GM08714 (cell line): ENCODE results near the gene AOPEP.
"Not testable (repeated sequence)": the region's sequence is repeated elsewhere in the genome, so short reads cannot be mapped to it uniquely, and the experiment has no call there.

ENCODE experiments used
- H3K4me3 ChIP-seq: fragments of 200-500 bp; sonication (Bioruptor generic); 2 replicates; pipeline ENCODE4 v1.5.1; 2014; ENCODE audit warnings: mild to moderate bottlenecking, low read length, inconsistent platforms
- ZNF274 ChIP-seq: IDR thresholded peaks from 2 replicates; pipeline ENCODE4 v1.6.1; 2012; ENCODE audit warnings: mild to moderate bottlenecking, low read depth, low read length

The AOPEP gene

GRCh38 chr9:94837404-94837803 is 110.9 kb downstream of the AOPEP start:
- no peak for TF ChIP-seq ZNF274
- no peak overlapping the region for H3K4me3 ChIP-seq

DNA sequence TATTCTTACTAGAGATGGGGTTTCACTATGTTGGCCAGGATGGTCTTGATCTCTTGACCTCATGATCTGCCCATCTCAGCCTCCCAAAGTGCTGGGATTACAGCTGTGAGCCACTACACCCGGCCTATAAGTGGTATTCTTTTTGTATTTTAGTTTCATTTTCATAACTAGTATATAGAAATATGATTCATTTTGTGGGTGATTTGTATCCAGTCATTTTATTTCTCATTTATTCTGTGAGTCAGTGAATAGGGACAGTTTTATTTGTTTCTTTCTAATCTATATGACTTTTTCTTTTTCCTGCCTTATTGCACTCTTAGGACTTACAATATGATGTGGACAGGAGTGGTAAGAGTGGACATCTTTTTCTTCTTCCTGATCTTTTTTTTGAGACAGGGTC is 112.9 kb downstream of the AOPEP start:
- TF ChIP-seq ZNF274: no peak

GRCh38 chr9:94840738-94841137 is 114.2 kb downstream of the AOPEP start:
- H3K4me3 ChIP-seq: no peak overlapping the region
- TF ChIP-seq ZNF274: no peak

More for the DNA sequence above, 112.9 kb downstream of the AOPEP start:
- H3K4me3 ChIP-seq: no peak overlapping the region

DNA sequence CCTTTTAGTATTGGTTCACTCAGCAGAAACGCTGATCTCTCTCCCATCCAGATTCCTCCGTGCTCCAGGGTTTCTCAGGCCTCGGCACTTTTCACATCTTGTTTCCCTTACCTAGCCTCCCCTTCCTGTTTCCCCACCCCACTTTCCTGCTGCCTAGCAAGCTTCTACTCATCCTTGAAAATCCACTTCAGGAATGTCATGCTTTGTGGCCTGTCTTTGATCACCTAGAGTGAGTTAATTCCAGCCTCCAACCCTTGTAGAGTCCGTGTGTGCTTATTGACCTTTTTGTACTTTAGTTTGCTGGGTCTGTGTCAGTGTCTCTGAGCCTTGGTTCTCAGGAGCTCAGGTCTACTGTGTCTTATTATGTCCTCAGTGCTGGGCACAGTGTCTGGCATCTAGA is 116.6 kb downstream of the AOPEP start:
- no peak overlapping the region for H3K4me3 ChIP-seq
- no peak for TF ChIP-seq ZNF274

DNA sequence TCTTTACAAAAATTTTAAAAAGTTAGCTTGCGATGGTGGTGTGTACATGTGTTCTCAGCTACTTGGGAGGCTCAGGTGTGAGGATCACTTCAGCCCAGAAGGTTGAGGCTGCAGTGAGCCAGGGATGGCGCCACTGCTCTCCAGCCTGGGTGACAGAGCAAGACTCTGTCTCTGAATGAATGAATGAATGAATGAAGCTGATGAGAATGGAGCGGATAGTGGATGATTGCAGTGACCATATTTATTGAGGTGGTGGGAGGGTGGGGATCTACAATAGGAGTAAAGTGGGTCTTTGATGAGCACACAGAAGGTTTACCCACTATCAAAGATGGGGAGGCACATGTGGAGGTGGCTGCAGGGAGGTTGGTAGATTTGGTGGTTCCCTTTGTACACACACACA is 120.2 kb downstream of the AOPEP start:
- no peak overlapping the region for H3K4me3 ChIP-seq
- no peak for TF ChIP-seq ZNF274

GRCh38 chr9:94847486-94847885 is 121.0 kb downstream of the AOPEP start:
- TF ChIP-seq ZNF274: no peak
- no peak overlapping the region for H3K4me3 ChIP-seq

- H3K4me3 ChIP-seq: not testable (repeated sequence)
Measured at GRCh38 chr9:94848791-94849190, 122.3 kb downstream of the AOPEP start.

- TF ChIP-seq ZNF274: no peak
- no peak overlapping the region for H3K4me3 ChIP-seq
Measured at GRCh38 chr9:94850540-94851434, 124.3 kb downstream of the AOPEP start.

DNA sequence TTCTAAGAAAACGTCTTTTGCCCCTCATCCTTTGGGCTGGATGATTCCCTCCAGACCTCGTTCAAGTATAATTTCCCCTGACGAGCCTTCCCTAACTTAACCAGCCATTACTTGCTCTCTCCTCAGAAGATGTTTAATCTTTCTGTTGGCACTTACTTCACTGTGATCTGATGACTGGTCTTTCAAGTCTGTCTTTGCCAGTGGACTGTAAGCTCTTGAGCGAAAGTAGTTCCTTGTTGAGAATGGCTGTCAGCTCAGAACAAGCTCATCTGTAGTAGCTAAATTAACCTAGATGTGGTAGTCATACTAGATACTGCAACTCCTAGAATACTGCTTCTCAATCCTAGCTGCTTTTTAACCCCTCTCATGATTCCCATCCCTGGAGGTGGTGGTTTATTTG is 125.0 kb downstream of the AOPEP start:
- H3K4me3 ChIP-seq: no peak overlapping the region
- no peak for TF ChIP-seq ZNF274

DNA sequence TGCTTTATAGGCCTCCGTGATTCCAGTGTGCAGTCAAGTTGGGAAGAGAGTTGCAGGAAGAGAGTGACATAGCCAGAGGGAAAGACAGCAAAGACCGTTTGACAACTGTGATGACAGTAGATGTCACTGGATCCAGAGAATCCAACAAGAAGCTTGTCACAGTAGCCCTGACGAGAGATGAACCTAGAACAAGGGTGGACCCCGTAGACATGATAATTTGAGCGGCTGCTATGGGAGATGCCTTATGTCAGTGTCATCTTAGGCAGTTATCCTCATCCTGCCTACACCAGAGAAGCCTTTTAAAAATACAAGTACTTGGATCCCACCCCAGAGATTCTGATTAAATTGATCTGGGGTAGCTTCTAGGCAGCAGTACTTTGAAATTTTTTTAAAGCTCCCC is 125.4 kb downstream of the AOPEP start:
- TF ChIP-seq ZNF274: no peak
- H3K4me3 ChIP-seq: no peak overlapping the region

GRCh38 chr9:94852373-94852772 is 125.9 kb downstream of the AOPEP start:
- H3K4me3 ChIP-seq: no peak overlapping the region
- TF ChIP-seq ZNF274: no peak

DNA sequence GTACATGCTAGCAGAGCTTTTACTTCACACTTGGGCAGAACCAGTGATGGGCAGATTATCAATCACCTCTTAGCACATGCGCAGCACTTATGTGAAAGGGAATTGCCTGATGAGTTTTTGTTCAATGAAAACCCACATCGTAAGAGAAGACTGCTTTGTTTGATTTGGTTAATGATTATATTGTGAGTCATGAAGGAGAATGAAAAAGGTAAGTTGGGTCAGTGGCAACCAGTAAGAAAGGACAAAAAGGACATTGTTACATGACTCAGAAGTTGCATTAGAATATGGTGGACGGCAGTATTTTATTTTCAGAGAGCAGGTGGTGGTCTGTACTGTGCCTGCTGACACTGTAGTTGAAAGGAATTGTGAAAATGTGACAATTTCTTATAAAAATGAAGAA is 127.4 kb downstream of the AOPEP start:
- no peak for TF ChIP-seq ZNF274
- H3K4me3 ChIP-seq: no peak overlapping the region

DNA sequence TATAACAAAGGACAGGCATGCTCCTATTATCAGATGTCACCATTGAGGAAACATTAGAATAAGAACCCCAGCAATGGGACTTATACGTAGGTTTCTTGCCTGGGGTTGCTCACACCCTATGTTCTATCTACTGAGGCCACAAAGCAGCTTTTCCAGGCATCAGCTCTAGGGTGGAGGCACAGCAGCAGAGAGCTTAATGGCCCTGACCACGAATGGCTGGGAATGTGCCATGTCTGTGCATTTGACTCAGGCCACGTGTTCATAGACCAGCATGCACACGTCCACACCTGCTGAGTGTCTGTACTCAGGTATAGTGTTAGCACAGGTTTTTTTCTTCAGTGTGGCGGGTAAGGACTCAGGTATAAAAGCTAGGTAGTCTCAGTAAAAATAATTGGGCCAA is 129.4 kb downstream of the AOPEP start:
- TF ChIP-seq ZNF274: no peak
- no peak overlapping the region for H3K4me3 ChIP-seq

DNA sequence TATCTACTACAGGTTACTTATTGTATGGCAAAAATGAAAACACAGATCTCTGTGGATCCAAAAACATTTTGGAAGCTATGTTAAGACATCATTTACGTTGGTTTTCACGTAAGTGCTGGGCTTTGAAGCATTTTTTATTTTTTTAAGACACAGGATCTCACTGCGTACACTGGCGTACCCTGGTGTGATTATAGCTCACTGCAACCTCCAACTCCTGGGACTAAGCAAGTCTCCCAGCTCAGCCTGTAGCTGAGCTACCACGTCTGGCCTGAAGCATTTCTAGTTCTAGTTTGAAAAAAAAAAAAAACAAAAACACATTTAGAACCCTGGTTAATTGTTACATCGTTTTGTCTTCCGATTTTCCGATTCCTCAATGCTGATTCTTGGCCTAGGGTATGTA is 131.3 kb downstream of the AOPEP start:
- H3K4me3 ChIP-seq: no peak overlapping the region
- TF ChIP-seq ZNF274: no peak

DNA sequence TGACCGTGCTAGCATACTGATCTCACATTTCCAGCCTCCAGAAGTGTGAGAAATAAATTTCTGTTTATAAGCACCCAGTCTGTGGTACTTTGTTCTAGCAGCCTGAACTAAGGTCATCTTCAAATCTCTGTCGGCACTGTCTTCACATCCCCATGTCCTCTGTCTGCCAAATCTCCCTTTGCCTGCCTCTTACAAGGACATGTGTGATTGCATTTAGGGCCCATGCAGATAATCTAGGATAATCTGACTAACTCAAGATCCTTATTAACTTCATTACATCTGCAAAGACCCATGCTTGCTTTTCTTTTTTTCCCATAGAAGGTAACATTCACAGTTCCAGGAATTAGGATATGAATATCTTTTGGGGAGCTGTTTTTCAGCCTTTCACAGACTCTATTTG is 132.7 kb downstream of the AOPEP start:
- H3K4me3 ChIP-seq: no peak overlapping the region
- TF ChIP-seq ZNF274: no peak

DNA sequence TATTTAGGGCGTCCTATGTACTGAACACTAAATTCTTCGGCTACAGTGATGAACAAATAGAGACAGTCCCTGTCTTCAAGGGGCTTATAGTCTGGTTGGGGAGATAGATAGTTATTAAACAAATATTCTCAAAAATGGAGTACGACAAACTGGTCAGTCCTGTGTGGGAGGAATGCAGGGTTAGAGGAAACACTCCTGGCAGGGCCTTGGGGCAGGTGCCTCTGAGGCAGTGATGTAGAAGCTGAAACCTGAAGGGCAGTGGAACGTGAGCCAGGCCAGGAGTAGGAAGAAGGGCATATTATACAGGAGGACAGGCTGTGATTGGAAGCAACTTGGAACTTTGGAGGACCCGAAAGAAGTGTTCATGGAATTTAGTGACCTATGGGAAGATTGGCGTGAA is 133.4 kb downstream of the AOPEP start:
- no peak for TF ChIP-seq ZNF274
- no peak overlapping the region for H3K4me3 ChIP-seq
